NCI-H1092 (cell line): ENCODE measurements around the gene SAP25.
"Not testable (repeated sequence)": the region's sequence is repeated elsewhere in the genome, so short reads cannot be mapped to it uniquely, and the experiment has no call there.

Experiments used
- DNase-seq: peaks from one replicate; lab custom pipeline; 2025; lab: John Stamatoyannopoulos, UW

The SAP25 gene

DNA sequence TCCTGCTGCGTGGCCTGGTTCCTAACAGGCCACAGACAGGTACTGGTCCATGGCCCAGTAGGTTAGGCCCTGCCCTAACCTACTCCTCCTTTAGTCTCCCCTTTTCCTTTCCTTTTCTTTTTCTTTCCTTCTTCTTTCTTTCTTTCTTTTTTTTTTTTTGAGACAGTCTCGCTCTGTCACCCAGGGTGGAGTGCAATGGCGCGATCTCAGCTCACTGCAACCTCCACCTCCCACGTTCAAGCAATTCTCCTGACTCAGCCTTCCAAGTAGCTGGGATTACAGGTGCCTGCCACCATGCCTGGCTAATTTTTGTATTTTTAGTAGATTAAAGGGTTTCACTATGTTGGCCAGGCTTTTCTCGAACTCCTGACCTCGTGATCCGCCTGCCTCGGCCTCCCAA lies 37.7 kb downstream of the SAP25 start:
- not testable (repeated sequence) for DNase-seq

DNA sequence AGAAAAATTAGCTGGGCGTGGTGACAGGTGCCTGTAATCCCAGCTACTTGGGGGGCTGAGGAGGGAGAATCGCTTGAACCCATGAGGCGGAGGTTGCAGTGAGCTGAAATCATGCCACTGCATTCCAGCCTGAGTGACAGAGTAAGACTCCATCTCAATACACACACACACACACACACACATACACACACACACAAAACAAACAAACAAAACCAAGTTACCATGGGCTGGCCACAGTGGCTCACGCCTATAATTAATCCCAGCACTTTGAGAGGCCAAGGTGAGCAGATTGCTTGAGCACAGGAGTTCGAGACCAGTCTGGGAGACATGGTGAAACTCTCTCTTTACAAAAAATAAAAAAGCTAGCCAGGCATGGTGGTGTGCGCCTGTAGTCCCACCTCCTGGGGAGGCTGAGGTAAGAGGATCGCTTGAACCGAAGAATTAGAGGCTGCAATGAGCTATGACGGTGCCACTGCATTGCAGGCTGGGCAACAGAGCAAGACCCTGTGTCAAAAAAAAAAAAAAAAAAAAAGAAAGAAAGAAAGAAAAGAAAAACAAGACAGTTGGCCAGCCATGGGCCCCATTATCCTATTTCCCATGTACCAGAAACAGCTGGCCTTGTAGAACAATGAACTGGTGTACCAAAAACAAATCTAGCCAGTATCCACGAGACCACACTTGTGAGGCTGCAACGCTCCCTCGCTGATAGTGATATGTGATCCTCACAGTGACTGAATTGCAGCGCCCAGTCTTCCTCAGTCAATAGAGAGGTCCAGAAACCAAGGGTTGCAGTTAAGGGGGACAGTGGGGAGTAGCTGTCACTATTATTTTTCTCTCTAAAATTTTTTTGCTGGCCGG lies 41.3 kb downstream of the SAP25 start:
- DNase-seq, result no peak

GRCh38 chr7:100528108-100528866 lies 45.4 kb downstream of the SAP25 start:
- DNase-seq, result not testable (repeated sequence)

GRCh38 chr7:100523192-100523591 lies 50.5 kb downstream of the SAP25 start:
- DNase-seq, result not testable (repeated sequence)
